ENCODE measurements around the gene PDGFA. TPM values are rescaled to one million over a fixed set of nuclear protein-coding genes. Genes with fewer than 3 reads are reported as not detected.
A peak's percentile ranks its signal among the peaks of the same experiment; 100 is the strongest.

PDGFA gene
- total RNA-seq, 1 experiment from 2014 or later: 35.8 TPM

DNA sequence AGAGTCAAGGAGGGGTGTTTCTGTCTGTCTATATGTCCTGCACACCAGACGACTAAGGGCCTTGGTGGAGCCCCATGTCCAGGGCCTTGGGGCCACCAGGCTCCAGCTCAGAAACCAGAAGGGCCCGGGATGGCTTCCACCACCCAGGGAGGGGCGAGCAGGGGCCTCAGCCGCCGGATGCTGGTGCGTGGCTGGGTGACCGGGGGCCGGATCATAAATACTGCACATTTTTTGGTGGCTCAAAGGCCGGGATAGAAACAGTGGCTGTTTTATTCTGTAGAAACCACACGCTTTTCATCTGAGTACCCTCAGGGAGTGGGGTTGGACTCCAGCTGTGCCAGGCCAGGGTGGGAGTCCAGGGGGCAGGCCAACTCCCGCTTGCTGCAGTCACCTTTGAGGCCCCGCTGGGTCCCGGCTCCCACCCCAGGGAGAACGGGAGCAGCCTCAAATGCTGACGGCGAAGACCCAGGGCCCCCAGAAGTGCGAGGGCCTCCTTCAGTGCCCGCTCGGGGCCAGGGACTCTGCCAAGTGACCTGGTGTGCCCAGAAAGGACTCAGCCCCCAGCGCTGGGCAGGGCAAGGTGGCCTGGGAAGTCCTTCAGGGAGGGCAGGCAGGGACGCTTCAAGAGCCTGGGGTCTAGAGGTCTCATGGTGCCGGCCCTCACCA is 28.2 kb downstream of the PDGFA start:
- H4K5ac ChIP-seq (ENCODE audit: insufficient read length, low read depth, low read length): no peak overlapping the region
- H3K4me2 ChIP-seq (ENCODE audit: insufficient read depth, insufficient read length, low read length): no peak overlapping the region
- H3K27ac ChIP-seq (ENCODE audit: insufficient read length, low read depth, low read length): no peak overlapping the region
- H2AFZ ChIP-seq (ENCODE audit: low read length): no peak overlapping the region
- peaks cover 3 to 6% of the 10 kb centered on the region in 2 experiments; a peak in 3 of 4 replicates for H3K4me1 Mint-ChIP-seq
- H3K23me2 ChIP-seq (ENCODE audit: insufficient read length, low read depth, low read length, poor library complexity, severe bottlenecking): no peaks in the 10 kb centered on the region
- no peak overlapping the region for H3K23ac ChIP-seq (ENCODE audit: insufficient read length, low read depth, low read length)
- no peak overlapping the region for H2BK12ac ChIP-seq (ENCODE audit: insufficient read length, low read depth, low read length)
- H3K14ac ChIP-seq (ENCODE audit: insufficient read depth, low read length): no peak overlapping the region
- no peak overlapping the region for H2BK15ac ChIP-seq (ENCODE audit: low read depth, low read length)
- no peaks in the 10 kb centered on the region; the same call in 1 of the 2 replicates for H3K27me3 Mint-ChIP-seq (ENCODE audit: low read depth)
- H2BK20ac ChIP-seq (ENCODE audit: low read depth, low read length, poor library complexity, severe bottlenecking): no peak overlapping the region
- no peaks in the 10 kb centered on the region for H3K27me3 ChIP-seq (ENCODE audit: insufficient read depth, low read length)
- no peaks in the 10 kb centered on the region for H3K4me1 ChIP-seq (ENCODE audit: insufficient read depth, low read length)
- no peaks in the 10 kb centered on the region for H3K79me1 ChIP-seq (ENCODE audit: insufficient read depth, low read depth, low read length, poor library complexity, severe bottlenecking)
- no peak overlapping the region for H2BK5ac ChIP-seq (ENCODE audit: insufficient read length, low read length)
- no peak overlapping the region for H2AK5ac ChIP-seq (ENCODE audit: insufficient read length, low read length)
- no peaks in the 10 kb centered on the region for H3K9me3 ChIP-seq (ENCODE audit: control insufficient read depth, low read depth, low read length)
- peaks cover 1 to 5% (median 2%) of the 10 kb centered on the region in 3 experiments; a peak in 4 of 7 replicates for H3K36me3 Mint-ChIP-seq (ENCODE audit: insufficient read depth in 1 of 3, low read depth in 3 of 3)
- peaks cover 0 to 10% of the 10 kb centered on the region in 2 experiments; a peak in 2 of 5 replicates for H3K9me3 Mint-ChIP-seq
- H3K9ac ChIP-seq (ENCODE audit: extremely low read depth, insufficient read length, low read length): no peak overlapping the region
- H4K8ac ChIP-seq (replicated peaks; ENCODE audit: insufficient read length, low read depth, low read length): no peak overlapping the region
- no peak overlapping the region for H3K18ac ChIP-seq (ENCODE audit: insufficient read length, low read depth, low read length)
- no peak overlapping the region for H4K91ac ChIP-seq (ENCODE audit: insufficient read length, low read depth, low read length)
- TF ChIP-seq, protein P1, sequence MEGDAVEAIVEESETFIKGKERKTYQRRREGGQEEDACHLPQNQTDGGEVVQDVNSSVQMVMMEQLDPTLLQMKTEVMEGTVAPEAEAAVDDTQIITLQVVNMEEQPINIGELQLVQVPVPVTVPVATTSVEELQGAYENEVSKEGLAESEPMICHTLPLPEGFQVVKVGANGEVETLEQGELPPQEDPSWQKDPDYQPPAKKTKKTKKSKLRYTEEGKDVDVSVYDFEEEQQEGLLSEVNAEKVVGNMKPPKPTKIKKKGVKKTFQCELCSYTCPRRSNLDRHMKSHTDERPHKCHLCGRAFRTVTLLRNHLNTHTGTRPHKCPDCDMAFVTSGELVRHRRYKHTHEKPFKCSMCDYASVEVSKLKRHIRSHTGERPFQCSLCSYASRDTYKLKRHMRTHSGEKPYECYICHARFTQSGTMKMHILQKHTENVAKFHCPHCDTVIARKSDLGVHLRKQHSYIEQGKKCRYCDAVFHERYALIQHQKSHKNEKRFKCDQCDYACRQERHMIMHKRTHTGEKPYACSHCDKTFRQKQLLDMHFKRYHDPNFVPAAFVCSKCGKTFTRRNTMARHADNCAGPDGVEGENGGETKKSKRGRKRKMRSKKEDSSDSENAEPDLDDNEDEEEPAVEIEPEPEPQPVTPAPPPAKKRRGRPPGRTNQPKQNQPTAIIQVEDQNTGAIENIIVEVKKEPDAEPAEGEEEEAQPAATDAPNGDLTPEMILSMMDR (conservative IDR thresholded peaks at IDR 0.05): no peak
- no peaks in the 10 kb centered on the region for H4K20me1 ChIP-seq (ENCODE audit: control insufficient read depth, insufficient read depth, insufficient read length)
- no peak overlapping the region for H3K4ac ChIP-seq (ENCODE audit: low read depth, low read length)
- no peak overlapping the region for H2BK120ac ChIP-seq (ENCODE audit: low read depth, low read length, poor library complexity, severe bottlenecking)
- no peak overlapping the region for H3K4me3 Mint-ChIP-seq
- no peak for DNase-seq
- H3K79me2 ChIP-seq (ENCODE audit: insufficient read depth, low read length): no peaks in the 10 kb centered on the region
- peak overlapping the region in 1 of 3 experiments; percentile 65; a peak in 1 of 7 replicates for H3K27ac Mint-ChIP-seq
- WGBS (ENCODE audit: extremely low coverage, insufficient read length, low lambda C conversion rate): no CpG with 5 or more reads among the region's 22 CpGs
- H3K56ac ChIP-seq (ENCODE audit: insufficient read length, low read depth, low read length): no peak overlapping the region
- H3T11ph ChIP-seq (ENCODE audit: low read length): no peak overlapping the region

Data from H9 (cell line).